Medulla oblongata (tissue), 1 donor: Measurements from ENCODE around the gene GARS1.
"Not testable (repeated sequence)": the region's sequence is repeated elsewhere in the genome, so short reads cannot be mapped to it uniquely, and the experiment has no call there.

Experiments used
- DNase-seq: peaks from one replicate; pipeline ENCODE4 v3.0.0-alpha.2; 2015; ENCODE audit errors: extremely low spot score

GARS1 gene

DNA sequence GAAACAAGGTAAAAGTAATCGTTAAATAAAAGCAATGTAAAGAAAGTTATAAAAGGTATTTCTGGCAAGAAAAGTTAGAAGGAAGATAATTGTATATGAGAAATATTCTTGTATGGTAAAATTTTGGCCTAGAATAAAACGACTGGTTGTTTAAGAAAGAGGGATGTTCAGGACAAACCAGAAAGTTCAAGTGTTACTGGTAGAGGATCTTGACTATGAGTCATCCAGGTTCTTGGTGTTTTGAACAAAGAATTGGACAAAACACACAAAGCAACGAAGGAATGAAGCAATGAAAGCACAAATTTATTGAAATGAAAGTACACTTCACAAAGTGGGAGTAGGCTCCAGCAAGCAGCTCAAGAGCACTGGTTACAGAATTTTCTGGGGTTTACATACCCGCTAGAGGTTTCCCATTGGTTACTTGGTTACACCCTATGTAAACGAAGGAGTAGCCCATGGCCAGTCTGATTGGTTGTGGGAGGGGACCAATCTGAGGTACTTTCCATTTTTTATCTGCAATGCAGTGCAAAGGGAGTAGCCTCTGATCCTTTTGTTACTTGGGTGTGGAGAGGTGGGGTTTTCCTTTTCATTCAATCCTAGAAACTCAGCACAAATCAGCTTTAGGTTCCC lies 22.4 kb upstream of the GARS1 start:
- DNase-seq = no peak

DNA sequence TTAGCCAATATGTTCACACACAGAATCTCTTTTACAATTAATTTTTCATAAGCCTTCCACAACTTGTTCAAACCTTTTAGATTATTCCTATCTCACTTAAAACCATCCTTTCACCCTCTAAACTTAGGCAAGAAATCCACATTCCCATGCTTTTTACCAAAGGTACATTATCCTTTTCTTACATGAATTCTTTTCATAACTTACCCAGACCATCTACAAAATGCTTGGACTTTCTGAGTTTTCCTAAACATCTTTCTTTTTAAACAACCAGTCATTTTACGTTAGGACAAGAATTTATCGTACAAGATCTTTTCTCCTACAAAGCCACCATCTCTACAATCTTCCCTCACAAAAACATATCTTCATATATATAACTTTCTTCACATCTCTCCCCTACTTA lies 18.8 kb upstream of the GARS1 start:
- no peak for DNase-seq

- no peak for DNase-seq
Measured at GRCh38 chr7:30583181-30583580, 11.5 kb upstream of the GARS1 start.

DNA sequence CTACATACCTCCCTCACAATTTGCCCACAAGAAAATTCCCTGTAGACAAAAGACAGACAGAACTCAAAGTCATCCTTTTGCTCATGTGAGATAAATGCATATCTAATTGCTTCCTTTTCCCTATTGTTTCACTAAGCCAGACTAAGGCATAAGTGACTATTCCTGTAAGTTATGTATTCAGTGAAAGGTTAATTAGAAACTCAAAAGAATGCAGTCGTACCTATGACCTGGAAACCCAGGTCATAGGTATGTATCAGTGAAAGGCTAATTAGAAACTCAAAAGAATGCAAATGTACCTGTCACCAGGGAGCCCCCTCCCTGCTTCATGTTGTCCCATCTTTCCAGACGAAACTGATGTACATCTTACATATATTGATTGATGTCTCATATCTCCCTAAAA lies 10.3 kb upstream of the GARS1 start:
- no peak for DNase-seq

DNA sequence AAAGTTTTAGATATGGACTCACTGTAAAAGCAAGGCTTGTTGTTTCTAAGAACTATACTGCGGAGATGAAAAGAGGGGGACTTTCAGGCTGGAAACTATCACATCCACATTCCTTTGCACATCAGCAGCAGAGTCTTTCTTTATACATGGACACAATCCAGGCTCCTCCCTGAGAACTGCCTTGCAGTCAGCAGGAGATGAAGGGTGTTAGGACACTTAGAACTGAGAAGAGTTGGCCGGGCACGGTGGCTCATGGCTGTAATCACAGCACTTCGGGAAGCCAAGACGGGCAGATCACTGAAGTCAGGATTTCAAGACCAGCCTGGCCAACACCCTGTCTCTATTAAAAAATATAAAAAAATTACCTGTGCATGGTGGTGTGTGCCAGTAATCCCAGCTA lies 9.7 kb upstream of the GARS1 start:
- DNase-seq = no peak

DNA sequence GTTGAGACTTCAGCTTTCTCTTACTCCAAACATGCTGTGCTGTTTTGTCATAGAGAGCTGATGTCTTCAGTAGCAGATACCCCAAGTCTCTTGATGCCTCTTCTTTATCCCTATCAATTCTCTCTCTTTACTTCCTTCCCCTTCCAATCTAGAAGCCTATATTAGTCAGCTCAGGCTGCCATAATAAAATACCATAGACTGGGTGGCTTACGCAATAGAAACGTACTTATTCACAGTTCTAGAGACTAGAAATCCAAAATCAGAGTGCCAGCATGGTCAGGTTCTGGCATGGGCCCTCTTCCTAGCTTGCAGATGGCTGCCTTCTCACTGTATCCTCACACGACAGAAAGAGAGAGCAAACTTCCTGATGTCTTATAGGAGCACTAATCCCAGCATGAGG lies 9.0 kb upstream of the GARS1 start:
- no peak for DNase-seq

DNA sequence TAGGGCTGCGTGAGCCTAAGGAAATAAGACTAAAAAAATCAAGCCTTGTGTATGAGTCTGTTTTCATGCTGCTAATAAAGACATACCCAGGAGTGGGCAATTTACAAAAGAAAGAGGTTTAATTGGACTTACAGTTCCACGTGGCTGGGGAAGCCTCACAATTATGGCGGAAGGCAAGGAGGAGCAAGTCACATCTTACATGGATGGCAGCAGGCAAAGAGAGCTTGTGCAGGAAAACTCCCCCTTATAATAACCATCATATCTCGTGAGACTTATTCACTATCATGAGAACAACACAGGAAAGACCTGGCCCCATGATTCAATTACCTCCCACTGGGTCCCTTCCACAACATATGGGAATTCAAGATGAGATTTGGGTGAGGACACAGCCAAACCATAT lies 7.1 kb upstream of the GARS1 start:
- not testable (repeated sequence) for DNase-seq

- no peak for DNase-seq
Measured at GRCh38 chr7:30589111-30589510, 5.6 kb upstream of the GARS1 start.

DNA sequence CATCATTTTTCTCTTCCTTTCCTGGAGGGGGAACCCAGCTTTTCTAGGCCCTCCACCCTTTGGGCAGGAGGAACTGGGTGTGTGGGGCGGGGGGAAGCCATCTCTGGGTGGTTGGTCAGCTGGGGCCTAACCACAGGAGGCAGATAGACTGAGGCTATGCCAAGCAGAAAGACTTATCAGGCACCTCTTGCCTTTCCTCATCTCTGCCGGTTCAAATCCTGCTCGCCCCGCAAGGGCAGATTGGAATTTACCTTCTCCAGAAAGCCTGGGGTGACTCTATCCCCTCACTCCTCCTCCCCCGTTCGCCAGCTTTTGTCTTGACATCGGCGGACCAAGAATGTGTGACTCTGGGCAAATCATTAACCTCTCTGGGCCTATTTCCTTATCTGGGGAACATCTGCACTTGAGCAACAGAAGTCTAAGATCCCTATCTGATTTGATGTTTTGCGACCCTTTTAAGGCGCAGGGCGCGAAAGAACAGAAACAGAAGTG lies 584 bp upstream of the GARS1 start:
- no peak for DNase-seq

GRCh38 chr7:30595436-30596013 lies 847 bp downstream of the GARS1 start:
- peak; percentile 28 for DNase-seq

GRCh38 chr7:30596014-30596641 lies 1.4 kb downstream of the GARS1 start:
- DNase-seq = no peak

DNA sequence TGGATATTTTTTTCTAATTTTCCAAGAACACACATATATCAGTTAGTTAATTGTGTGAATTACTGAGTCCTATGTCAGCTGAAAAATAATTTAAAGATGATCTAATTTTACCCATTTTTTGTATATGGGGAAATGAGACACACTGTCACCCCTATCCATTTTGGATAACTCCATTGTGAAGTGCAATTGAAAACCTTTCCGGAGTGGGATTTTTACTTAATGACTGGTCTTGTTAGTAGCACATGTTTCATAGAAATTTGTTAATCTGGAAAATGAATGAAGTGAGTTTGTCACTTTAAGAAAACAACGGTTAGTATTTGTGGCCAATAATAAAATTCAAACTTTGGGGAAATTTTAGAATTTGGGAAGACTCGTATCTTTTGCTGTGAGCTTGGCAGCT lies 2.0 kb downstream of the GARS1 start:
- DNase-seq = no peak

DNA sequence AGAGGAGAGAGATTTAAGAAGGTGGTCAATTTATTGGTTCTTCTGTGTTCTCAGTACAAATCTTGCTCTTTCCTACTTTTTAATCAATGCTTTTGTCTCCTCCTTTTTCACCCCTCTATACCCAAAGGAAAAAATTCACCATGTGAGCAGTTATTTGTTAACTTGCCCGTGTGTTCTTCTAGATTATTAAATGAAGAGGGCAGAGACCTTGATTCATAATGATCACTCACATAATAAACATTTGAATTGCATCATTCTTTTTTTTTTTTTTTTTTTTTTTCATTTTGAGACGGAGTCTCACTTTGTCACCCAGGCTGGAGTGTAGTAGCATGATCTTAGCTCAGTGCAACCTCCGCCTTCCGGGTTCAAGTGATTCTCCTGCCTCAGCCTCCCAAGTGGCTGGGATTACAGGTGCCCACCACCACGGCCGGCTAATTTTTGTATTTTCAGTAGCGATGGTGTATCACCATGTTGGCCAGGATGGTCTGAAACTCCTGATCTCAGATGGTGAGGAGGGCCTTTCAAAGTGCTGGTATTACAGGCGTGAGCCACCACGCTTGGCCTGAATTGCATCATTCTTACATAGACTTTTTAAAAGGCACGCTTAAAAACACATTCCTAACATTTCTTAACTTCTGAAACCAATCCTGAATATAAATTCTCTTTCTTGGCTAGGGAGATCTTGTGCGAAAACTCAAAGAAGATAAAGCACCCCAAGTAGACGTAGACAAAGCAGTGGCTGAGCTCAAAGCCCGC lies 3.6 kb downstream of the GARS1 start:
- no peak for DNase-seq

GRCh38 chr7:30604901-30605300 lies 10.2 kb downstream of the GARS1 start:
- DNase-seq = no peak

- DNase-seq = no peak
Measured at GRCh38 chr7:30605832-30606231, 11.2 kb downstream of the GARS1 start.

- DNase-seq = no peak
Measured at GRCh38 chr7:30612658-30613265, 18.1 kb downstream of the GARS1 start.

DNA sequence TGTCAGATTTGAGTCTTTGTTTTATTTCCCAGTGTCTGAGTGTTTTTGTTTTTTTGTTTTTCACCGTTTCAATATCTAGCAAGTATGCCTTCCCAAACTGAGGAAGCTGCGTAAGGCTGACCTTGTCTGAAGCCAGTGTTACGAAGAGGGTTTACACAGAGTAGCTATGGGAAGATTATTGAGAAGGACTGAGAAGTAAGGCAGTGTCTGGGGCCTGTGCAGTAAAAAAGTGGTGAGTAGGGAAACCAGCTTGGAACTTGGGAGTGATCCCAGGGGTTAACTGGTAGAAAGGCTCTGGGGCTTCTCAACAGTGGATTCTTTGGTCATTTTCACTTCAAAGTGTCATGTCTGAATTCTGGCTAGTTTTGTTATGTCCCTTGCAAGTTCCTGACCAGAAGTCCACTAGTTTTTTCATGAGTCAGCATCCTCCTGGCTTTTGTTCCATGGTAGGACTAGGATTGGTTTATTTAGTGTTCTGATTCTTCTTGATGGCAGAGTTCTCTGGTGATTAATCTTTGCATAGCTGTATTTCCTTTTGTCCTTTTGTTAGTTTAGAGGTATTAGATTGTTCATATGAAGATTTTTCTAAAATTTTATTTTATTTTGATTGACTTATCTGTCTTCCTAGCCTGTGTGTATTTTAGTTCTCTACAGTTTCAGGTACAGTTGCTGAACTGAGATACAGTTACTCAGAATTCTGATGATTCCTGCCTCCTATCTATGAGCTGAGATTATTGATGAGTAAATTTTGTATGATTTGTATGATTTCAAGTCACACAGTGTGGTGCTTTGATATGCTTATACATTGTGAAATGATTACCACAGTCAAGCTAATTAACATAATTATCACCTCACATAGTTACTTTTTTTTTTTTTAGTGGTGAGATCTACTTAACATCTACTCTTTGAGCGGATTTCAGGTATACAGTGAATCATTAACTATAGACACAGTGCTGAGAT lies 19.0 kb downstream of the GARS1 start:
- no peak for DNase-seq

GRCh38 chr7:30616318-30616717 lies 21.6 kb downstream of the GARS1 start:
- DNase-seq = no peak

DNA sequence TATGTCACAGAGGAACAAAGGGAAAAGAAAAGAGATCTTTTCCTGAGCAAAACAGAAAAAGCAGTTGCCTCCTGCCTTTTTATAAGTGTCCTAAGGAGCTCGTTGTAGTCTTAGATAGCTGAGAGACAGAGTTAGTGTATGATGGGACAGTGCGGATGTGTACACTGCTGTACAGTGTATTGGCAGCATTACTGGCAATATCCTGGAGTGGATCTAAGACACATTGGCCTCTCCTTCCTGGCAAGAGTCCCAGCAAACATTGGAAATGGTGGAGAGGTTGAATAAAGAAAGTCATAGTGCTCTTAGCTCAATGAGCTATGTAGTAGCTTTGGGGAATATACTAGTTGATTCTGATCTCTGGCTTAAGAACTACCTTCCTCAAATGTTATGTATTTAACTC lies 22.7 kb downstream of the GARS1 start:
- DNase-seq = no peak

DNA sequence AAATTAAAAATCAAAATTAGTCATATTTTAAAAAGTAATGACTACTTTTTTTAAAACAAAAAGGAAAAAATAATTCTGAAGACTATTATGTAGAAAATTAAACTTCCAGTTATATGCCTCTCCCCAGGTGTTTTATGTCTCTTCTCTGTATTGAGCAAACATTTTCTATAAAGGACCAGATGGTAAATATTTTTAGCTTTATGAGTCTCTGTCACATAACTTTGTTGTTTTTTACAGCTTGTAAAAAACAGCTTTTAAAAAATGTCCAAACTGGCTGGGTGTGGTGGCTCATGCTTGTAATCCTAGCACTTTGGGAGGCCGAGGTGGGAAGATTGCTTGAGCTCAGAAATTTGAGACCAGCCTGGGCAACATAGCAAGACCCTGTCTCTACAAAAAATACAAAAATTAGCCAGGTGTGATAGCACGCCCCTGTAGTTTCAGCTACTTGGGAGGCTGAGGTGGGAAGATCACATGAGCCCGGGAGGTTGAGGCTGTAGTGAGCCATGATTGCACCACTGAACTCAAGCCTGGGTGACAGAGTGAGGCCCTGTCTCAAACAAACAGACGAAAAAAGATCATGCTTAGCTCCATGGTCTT lies 23.5 kb downstream of the GARS1 start:
- no peak for DNase-seq

GRCh38 chr7:30618961-30619360 lies 24.3 kb downstream of the GARS1 start:
- no peak for DNase-seq
